IMR-90 (cell line): ENCODE data around the gene UNK.

Experiments
- CTCF ChIP-seq: conservative IDR thresholded peaks from 2 replicates; pipeline ENCODE4 v1.5.1; 2012; ENCODE audit warnings: mild to moderate bottlenecking, low read depth, low read length, improper control_type of control experiment
- MAFK ChIP-seq: IDR thresholded peaks from 2 replicates; pipeline ENCODE4 v1.6.1; 2012; ENCODE audit warnings: low read depth, low read length, improper control_type of control experiment
- MAZ ChIP-seq: IDR thresholded peaks from 2 replicates; pipeline ENCODE4 v1.6.1; 2012; ENCODE audit warnings: low read depth, mild to moderate bottlenecking, low read length, improper control_type of control experiment, moderate library complexity, borderline replicate concordance
- MXI1 ChIP-seq: IDR thresholded peaks from 2 replicates; pipeline ENCODE4 v1.6.1; 2012; ENCODE audit warnings: low read depth, mild to moderate bottlenecking, low read length, moderate library complexity, borderline replicate concordance
- POLR2A ChIP-seq: IDR thresholded peaks from 2 replicates; pipeline ENCODE4 v1.6.1; 2012; ENCODE audit warnings: mild to moderate bottlenecking, low read depth, low read length
- SMC3 ChIP-seq: fragments of 150-350 bp; IDR thresholded peaks from 2 replicates; pipeline ENCODE4 v1.6.1; 2016; ENCODE audit warnings: low read depth, mild to moderate bottlenecking, antibody characterized with exemption, low read length, moderate library complexity

GRCh38 chr17:75773808-75774470, 10.7 kb upstream of the UNK start:
- peak; percentile 24 for TF ChIP-seq POLR2A
- no peak for TF ChIP-seq MAFK
- no peak for TF ChIP-seq CTCF
- TF ChIP-seq SMC3: no peak
- TF ChIP-seq MXI1: no peak
- TF ChIP-seq MAZ: no peak
